Measurements from ENCODE around the gene DLX5.

DLX5 gene

GRCh38 chr7:97005183-97006054 lies 19.2 kb downstream of the DLX5 start, which contains the start of gene DLX6:
TSS of gene DLX6 (plus strand) at chr7:97005553. CDS start at chr7:97005978, 425 bp downstream.
- DNase-seq (ENCODE audit: low spot score): peak; percentile 33

GRCh38 chr7:97004247-97005182 lies 20.1 kb downstream of the DLX5 start:
- DNase-seq (ENCODE audit: low spot score): no peak

DNA sequence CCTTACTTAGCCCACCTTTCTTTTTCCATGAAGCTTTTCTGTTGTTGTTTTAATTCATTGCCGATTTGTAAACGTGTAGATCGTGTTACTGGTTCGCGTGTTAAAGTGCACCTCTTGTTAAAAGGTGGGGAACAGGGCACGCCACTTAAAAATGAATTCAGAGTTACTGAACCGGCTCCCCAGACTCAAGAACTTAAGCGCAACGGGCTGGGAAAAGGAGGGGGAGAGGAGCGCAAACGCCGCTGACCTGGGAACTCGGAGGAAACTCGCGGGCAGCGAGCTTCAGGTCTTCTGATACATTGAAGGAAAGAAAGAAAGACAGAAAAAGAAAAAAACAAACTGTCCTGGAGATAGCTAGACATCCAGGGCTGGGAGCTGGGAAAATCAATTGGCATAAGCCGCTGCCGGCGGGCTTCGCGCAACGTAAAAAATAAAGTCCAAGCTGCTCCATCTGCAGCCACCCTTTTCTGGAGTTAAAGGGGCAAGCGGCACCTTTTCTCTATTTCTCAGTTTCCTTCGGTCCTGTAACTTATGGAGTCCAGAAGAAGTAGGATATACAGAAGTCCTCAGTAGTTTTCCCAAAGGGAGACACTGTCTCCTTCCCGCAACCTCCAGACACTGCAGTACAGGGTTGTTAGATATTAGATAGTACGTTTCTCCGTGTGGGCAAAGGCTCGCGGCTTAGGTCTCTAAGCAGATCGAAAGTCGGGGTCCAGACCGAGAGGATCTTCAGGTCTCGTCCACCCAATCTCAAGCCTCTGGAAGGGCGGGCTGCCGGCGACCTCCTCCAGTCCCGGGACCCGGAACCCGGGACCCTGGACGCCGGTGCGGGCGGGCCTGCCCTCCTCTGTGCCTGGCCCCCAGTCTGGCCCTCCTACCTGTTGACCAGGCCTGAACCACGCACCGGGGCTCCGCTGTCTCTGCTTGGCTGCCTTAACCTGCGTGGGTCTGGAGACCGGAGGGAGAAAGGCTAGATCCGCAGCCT lies 21.1 kb downstream of the DLX5 start:
- DNase-seq (ENCODE audit: low spot score): no peak

DNA sequence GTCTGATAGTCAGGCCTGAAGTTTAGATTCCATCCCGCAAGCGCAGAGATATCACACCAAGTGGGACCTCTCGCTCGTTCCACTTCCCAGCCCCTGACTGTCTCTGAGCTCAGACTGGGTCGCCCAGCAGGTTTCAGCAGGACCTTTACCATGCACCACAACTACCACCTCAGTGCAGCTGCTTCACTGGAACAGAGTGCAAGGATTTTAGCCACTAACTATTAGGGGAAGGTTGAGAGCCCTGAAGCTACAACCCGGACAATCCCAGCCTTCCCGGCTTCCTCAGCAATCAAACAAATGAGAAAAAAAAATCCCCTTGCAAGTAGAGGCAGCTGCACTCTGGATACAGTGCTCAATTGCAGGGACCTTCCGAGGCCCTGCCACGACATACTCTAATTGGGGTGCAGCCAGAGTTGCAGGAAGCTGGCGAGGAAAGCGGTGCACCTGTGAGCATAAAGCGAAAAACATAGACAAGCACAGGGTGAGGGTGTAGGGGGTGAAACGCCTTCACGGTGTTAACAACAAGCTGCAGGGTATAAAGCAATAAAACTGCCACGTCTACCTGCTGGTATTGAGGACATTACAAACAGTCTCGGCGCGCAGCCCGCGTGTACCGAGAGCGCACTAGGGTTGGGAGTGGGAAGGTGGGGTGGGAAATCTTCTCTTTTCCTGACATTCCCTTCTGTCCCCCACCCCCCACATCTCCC lies 21.9 kb downstream of the DLX5 start:
- no peak for DNase-seq (ENCODE audit: low spot score)

GRCh38 chr7:97001656-97002554 lies 22.7 kb downstream of the DLX5 start:
- no peak for DNase-seq (ENCODE audit: low spot score)

GRCh38 chr7:97001221-97001620 lies 23.4 kb downstream of the DLX5 start:
- DNase-seq (ENCODE audit: low spot score): no peak

DNA sequence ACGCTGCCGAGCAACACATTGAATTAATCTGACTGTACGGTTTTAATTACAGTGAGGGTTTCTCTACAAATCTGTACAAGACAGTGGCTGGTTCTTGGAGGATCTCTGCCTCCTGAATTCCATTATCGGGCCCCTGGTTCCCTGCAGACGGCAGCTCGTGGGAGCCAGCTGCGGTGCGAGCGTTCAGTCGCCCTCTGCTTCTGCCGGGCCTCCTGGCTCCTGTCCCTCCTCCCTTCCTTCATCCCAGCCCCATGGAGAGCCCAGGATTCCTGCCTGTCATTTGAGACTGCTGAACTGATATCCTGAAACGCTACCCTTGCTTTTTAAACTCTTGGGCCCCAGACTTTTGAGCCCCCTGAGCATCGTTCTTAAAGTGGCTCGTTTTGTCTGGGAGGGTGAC lies 25.9 kb downstream of the DLX5 start:
- no peak for DNase-seq (ENCODE audit: low spot score)

DNA sequence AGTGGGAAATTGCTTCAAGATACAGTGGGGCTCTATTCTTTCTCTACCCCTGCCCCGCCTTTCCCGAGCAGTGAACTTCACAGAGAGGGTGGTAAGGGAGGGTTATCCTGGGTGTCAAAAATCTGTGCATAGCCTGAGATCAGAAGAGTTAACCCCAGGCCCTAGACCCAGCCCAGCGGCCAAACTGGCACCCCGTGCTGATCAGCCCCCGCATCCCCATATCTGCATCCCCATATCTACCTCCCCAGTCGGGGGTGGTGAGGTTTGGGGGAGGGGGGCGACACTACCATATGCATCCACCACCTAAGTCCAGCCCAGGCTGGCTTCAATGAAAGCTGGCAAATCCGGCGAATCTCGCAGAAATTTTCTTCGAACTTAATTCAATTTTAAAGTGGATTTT lies 26.3 kb downstream of the DLX5 start:
- no peak for DNase-seq (ENCODE audit: low spot score)

DNA sequence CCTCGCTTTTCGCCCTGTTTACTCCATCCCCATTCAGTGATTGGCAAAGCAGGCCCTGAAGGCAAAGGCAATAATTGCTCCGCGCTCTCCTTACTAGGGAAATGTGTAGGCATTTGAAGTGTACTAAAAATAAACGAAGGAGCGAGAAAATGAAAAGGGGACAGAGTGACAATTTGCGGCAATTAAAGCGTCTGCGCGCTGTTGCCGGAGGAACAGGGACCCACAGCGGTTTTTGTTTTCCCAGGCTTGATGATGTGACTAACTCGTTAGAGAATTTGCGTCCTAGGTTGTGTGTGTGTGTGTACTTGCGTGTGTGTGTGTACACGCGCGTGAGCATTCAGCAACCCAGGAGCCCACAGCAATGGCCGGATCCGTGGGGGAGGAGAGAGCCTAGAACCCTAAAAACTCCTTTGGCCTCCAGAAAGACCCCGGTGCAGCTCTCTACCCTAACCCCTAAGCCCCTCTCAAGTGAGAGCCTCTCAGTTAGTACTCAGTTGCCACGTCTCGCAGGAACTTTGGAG lies 27.1 kb downstream of the DLX5 start:
- no peak for DNase-seq (ENCODE audit: low spot score)

- DNase-seq (ENCODE audit: low spot score): no peak
Measured at GRCh38 chr7:96996958-96997511, 27.6 kb downstream of the DLX5 start.

DNA sequence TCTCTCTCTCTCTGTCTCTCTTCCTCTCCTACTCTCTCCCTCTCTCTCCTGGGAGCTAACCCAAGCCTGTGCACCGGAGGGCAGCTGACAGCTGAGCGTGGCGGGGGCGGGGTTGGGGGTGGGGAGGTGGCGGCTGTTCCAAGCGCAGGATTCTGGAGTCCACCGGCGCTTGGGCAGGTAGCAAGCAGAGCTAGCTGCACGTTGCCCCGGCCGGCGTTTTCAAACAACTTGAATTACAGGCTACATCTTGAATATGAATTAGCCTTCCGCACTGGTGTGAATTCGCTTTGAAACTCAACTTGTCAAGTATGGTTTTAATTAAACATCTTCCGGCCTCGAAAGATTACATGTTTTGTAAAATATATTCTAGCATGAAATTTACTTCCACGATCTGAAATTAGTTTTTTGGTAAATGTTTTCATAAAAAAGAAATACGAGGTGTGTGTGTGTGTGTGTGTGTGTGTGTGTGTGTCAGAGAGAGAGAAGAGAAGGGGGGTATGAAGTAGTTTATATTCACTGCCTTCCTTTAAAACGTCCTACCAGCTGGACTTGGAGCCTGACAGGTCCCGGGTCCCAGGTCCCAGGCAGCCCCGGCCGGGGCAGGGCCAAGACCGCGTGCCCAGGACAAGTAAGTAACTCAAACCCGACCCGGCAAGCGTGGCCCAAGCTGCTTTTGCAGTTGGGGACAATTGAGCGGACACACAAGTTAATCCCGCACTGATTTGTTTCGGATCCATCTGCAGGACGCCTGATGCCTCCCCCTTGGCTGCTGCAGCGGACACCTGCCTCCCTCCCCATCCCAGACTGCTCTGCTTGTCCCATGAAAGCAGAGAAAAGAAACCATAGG lies 28.3 kb downstream of the DLX5 start:
- no peak for DNase-seq (ENCODE audit: low spot score)

DNA sequence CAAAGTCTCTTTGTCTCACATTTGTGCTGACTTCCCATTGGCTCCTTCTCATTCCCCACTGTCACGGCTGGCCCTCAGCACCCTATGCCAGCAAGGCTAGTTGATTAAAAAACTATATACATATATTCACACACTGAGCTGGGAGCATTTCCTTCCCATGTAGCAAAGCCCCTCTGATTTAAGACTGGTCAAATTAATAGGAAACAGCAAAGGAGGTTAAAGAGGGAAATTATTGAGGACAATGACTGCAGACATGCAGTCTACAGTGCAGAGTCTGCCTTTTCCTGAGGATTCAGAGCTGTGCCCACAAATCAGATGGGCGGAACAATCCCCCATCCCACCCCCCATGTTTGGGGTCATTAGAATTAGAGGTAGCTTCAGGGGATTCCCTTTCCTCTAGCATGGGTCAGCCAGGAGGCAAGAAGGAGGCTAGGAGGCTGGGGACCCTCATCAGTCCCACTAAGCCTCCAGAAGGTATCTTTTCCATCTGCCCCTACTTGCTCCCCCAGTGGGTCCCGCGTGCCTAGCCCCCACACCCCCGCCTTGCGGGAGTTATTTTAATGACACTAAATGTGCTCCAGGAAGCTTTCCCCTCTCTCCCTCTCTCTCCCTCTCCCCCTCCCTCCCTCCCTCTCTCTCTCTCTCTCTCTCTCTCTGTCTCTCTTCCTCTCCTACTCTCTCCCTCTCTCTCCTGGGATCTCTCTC lies 29.1 kb downstream of the DLX5 start:
- DNase-seq (ENCODE audit: low spot score): no peak

GRCh38 chr7:96993980-96994379 lies 30.7 kb downstream of the DLX5 start:
- no peak for DNase-seq (ENCODE audit: low spot score)

DNA sequence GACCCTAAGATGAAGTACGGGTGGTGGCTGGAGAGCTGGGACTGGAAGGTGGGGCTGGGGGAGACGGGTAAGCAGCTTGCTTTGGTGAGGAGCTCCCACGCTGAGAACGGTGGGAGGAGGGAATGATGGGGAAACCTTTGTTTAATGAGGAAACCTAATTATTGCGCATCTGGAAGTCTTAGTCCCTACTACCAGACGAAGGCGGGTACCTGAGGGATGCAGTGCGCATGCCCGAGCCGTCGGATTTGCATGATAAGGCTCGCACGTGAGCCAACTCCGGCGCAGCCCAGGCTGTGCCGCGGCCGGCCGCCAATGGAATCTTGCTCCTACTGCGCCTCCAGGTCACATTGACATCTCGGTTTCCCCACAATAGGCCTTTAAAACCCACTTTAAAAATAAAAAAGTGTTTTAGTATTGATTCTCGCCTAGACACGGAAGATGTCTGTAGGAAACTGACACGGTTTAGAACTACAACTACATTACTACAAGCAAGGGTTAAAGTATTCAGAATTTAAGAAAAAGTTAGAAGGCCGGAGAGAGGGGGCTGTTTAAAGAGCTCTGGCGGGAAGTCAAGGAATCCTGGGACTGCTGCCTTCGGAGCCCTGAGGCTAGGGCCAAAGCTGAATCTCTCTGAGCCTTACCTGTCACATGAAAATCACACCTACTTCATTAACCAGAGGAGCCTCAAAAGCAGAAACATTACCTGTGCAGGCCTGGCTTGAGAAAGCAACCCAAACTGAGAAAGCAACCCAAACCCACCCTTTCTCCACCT lies 31.4 kb downstream of the DLX5 start:
- no peak for DNase-seq (ENCODE audit: low spot score)

DNA sequence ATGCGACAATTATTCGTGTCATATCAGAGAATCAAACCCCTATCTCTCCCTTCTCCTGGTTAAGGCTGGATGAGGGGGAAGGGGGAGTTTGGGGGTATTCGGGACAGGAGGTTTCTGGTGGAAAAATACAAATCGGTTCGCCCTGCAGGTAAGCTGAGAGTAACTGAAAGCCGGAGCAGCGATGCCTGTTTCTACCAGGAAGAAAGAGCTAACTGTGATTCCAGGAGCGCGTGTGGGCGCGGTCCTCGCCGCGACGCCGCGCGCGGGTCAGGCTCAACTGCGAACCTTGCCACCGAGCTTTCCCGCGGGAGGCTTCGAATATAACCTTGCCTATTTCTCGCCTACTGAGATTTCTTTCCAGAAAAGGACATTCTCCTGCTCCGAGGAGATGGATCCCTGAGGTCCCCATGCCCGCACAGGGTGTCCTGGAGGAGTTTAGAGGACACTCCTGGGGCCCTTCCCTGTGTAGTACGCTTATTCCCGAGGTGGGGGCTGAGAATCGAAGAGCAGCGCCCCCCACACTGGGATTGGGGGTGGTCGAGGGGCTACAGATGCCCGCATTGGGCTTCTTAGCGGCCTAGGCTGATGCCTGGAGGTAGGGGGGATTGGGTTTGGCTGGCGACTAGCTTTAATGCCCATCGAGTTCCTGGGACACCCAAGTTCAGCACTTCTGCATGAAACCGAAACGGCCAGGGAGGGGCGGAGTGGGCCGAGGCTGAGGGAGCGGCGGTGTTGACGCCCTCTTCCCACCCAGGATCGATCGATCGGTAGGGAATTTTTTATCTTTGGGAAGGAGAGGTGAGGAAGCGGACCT lies 32.2 kb downstream of the DLX5 start:
- no peak for DNase-seq (ENCODE audit: low spot score)

GRCh38 chr7:96991546-96992191 lies 33.0 kb downstream of the DLX5 start:
- no peak for DNase-seq (ENCODE audit: low spot score)

All from globus pallidus (tissue), 1 donor.